ENCODE results near the gene HSPA9. TPM values are rescaled to one million over a fixed set of nuclear protein-coding genes. Genes with fewer than 3 reads are reported as not detected.

HSPA9 gene
- total RNA-seq, result 100 to 1,000 TPM in 2 of 6 donors, 10 to 100 TPM in 4; 60.2 to 177 (median 93.4) TPM
- 10 to 100 TPM; 33.9 to 76.4 TPM for polyA plus RNA-seq

GRCh38 chr5:138575194-138576015, at the start of gene HSPA9:
Gene HSPA9, minus strand, starts transcription at chr5:138575401. Its CDS starts 83 bp downstream, at chr5:138575318.
- Histone ChIP-seq H3K36me3 (peaks cover 7 to 29% (median 13%) of the 10 kb centered on the region in 3 donors), H3K4me1 (peaks cover 4 to 18% (median 10%) of the 10 kb centered on the region in 3 donors), H3K4me3 (peak within 1 kb of the TSS; percentile 63 to 97 (median 83)), H3K27ac (peak within 1 kb of the TSS; percentile 98 to 100 (median 99)), H3K27me3 (no peaks in the 10 kb centered on the region), H3K9me3 (no peaks in the 10 kb centered on the region)
- TF ChIP-seq CTCF (IDR thresholded peaks at IDR 0.05), result no peak
- peak; percentile 71 for FAIRE-seq
- DNase-seq, result peak; percentile 93 to 99 (median 98)
- ATAC-seq, result peak; percentile 89 to 95 (median 92)
- WGBS, 2 donors, result 0% methylated on average over 70 to 73 of the region's 73 CpGs
- intact Hi-C loops (cut with DNase I), result no loop called here

GRCh38 chr5:138623053-138623452, 47.9 kb upstream of the HSPA9 start:
- no peak overlapping the region for H3K4me3 ChIP-seq
- H3K4me1 ChIP-seq, result no peaks in the 10 kb centered on the region
- TF ChIP-seq CTCF (IDR thresholded peaks at IDR 0.05), result no peak
- intact Hi-C loops (cut with DNase I), result no loop called here
- no peak overlapping the region for H3K27ac ChIP-seq
- no peaks in the 10 kb centered on the region for H3K9me3 ChIP-seq
- WGBS, 2 donors, result 79 to 80% methylated on average over 4 of the region's 4 CpGs
- FAIRE-seq, result no peak
- H3K27me3 ChIP-seq, result no peaks in the 10 kb centered on the region
- no peak for DNase-seq
- H3K36me3 ChIP-seq, result no peaks in the 10 kb centered on the region
- peak in 1 of 4 donors; percentile 22 for ATAC-seq

GRCh38 chr5:138622051-138622450, 46.9 kb upstream of the HSPA9 start:
- FAIRE-seq, result no peak
- H3K27me3 ChIP-seq, result no peaks in the 10 kb centered on the region
- H3K4me3 ChIP-seq, result no peak overlapping the region
- DNase-seq, result no peak
- no peaks in the 10 kb centered on the region for H3K36me3 ChIP-seq
- WGBS, 2 donors, result 87 to 89% methylated on average over 4 of the region's 4 CpGs
- no peak for TF ChIP-seq CTCF (IDR thresholded peaks at IDR 0.05)
- intact Hi-C loops (cut with DNase I), result no loop called here
- H3K27ac ChIP-seq, result no peak overlapping the region
- no peaks in the 10 kb centered on the region for H3K4me1 ChIP-seq
- H3K9me3 ChIP-seq, result no peaks in the 10 kb centered on the region
- ATAC-seq, result no peak

GRCh38 chr5:138620663-138621224, 45.5 kb upstream of the HSPA9 start:
- no peak for ATAC-seq
- FAIRE-seq, result no peak
- intact Hi-C loops (cut with DNase I), result no loop called here
- TF ChIP-seq CTCF (IDR thresholded peaks at IDR 0.05), result no peak
- Histone ChIP-seq H3K9me3 (no peaks in the 10 kb centered on the region), H3K27me3 (no peaks in the 10 kb centered on the region), H3K36me3 (no peaks in the 10 kb centered on the region), H3K27ac (no peak overlapping the region), H3K4me1 (no peaks in the 10 kb centered on the region), H3K4me3 (no peak overlapping the region)
- DNase-seq, result no peak
- 62 to 66% methylated on average over 4 of the region's 4 CpGs for WGBS, 2 donors

- TF ChIP-seq CTCF (IDR thresholded peaks at IDR 0.05), result no peak
- Histone ChIP-seq H3K27ac (no peak overlapping the region), H3K27me3 (no peaks in the 10 kb centered on the region), H3K4me3 (no peak overlapping the region), H3K36me3 (no peaks in the 10 kb centered on the region), H3K9me3 (no peaks in the 10 kb centered on the region), H3K4me1 (no peaks in the 10 kb centered on the region)
- intact Hi-C loops (cut with DNase I), result no loop called here
- WGBS, 2 donors, result 82 to 91% methylated on average over 5 of the region's 5 CpGs
- no peak for ATAC-seq
- FAIRE-seq, result no peak
- no peak for DNase-seq
Observed at GRCh38 chr5:138616508-138616907, 41.3 kb upstream of the HSPA9 start.

Measured in pancreas (tissue), 10 donors.